ENCODE results near the gene TMSB15C.
"Not testable (repeated sequence)": the region's sequence is repeated elsewhere in the genome, so short reads cannot be mapped to it uniquely, and the experiment has no call there.

The TMSB15C gene

DNA sequence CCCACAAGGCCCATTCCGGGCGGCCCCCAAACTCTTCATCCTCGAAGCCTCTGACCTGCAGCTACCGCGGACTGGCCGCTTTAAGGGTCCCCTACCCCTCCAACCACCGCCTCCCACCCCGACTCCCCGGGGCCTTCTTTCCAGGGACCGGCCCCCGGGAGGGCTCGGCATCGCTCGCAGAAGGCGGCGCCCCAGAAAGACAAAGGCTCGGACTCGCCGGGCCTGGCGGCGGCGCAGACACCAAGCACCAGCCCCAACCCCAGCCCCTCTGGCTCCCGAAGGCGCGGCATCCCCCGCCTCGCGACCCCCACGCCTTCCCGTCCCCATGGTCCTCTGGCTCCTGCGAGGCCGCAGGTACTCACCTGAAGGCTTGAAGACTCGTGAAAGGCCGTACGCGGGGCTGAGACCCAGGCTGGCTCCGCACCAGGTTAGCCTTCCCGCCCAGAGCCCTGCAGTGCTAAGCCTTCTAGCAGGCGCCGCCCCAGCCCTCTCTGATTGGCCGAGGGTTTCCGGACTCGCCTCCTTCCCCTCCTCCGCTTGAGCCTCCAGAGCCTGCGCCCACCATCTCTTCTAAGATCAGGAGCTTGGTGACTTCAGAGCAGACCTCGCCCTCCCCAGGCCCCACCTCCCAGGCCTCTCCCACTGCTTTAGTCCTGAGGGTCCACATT is at the start of gene TMSB15C:
Gene TMSB15C, minus strand, starts transcription at position 459 of the 668 bp plus-strand sequence.
- in situ Hi-C loops (cut with MboI; ENCODE audit: low pct_unique_long_range_greater_than_20kb, low sequenced_read_pairs, unreplicated experiment): not testable (repeated sequence)

DNA sequence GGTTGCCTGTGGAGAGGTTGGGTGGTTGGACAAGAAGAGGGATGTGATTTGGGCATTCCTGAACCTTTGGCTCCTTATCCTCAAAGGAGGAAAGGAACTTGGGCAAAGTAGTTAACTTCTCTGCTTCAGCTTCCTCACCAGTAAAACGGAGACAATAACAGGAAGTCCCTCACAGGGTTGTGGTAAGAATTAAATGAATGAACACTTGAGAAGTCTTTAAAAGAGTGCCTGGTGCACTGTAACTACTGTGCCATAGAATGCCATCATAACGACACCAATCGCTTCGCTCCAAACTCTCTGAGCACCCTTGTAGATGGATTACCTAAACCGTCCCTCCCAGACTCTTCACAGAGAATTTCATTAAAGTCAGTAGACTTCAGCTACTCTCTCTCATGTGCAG is 46.8 kb upstream of the TMSB15C start:
- TF ChIP-seq CTCF (IDR thresholded peaks at IDR 0.05; ENCODE audit: extremely low read depth, insufficient read depth, missing control alignments): no peak
- in situ Hi-C loops (cut with MboI; ENCODE audit: low pct_unique_long_range_greater_than_20kb, low sequenced_read_pairs, unreplicated experiment): loop anchor here (25.0 kb wide), 1 partner anchor 286 kb away; the partner anchor contains the start of gene RAB9B
- DNase-seq (ENCODE audit: low spot score): no peak

More for the DNA sequence above, at the start of gene TMSB15C:
- not testable (repeated sequence) for DNase-seq (ENCODE audit: low spot score)

DNA sequence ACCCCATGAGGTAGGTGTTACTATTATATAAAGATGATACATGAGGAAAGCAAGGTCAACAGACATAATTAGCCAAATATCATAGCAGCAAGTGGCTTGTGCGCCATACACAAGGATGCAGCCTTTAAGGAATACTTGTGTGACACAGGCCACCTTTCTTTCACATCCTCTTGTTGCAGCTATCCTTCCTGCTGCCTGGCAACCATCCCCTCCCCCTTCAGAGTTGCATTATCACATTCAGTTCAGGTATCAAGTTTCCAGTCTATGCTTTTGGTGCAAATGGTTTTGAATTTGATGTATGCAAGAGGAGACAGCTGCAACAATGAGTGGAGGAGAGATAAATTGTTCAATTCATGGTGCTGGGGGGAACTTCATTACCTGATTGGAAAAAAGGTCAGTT is 42.7 kb upstream of the TMSB15C start:
- no peak for DNase-seq (ENCODE audit: low spot score)
- no peak for TF ChIP-seq CTCF (IDR thresholded peaks at IDR 0.05; ENCODE audit: extremely low read depth, insufficient read depth, missing control alignments)
- in situ Hi-C loops (cut with MboI; ENCODE audit: low pct_unique_long_range_greater_than_20kb, low sequenced_read_pairs, unreplicated experiment): loop anchor here (25.0 kb wide), 1 partner anchor 281 kb away; the partner anchor contains the start of gene RAB9B

DNA sequence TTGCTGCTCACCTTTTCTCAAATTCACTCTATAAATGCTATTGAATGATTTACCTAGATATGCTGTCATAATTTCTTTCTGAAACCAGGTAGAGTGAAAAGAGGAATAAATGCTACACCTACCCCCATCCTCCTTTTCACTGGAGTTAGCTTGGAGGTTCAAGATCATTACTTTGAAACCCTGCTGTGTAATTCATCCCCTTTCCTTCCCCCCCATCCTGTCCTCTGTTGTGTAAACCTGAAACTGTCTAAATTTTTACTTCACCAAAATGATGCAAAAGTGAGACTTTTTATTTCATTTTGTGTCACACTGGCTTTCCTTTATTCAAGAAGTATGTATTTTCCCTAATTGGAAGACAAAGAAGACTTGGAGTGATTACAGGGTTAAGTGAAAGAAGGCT is 41.7 kb upstream of the TMSB15C start:
- in situ Hi-C loops (cut with MboI; ENCODE audit: low pct_unique_long_range_greater_than_20kb, low sequenced_read_pairs, unreplicated experiment): loop anchor here (25.0 kb wide), 1 partner anchor 280 kb away; the partner anchor contains the start of gene RAB9B
- DNase-seq (ENCODE audit: low spot score): no peak
- TF ChIP-seq CTCF (IDR thresholded peaks at IDR 0.05; ENCODE audit: extremely low read depth, insufficient read depth, missing control alignments): no peak

GRCh38 chrX:104113222-104113965 is 37.4 kb upstream of the TMSB15C start:
- peak; percentile 49 for DNase-seq (ENCODE audit: low spot score)
- in situ Hi-C loops (cut with MboI; ENCODE audit: low pct_unique_long_range_greater_than_20kb, low sequenced_read_pairs, unreplicated experiment): loop anchor here (25.0 kb wide), 1 partner anchor 276 kb away; the partner anchor contains the start of gene RAB9B
- TF ChIP-seq CTCF (IDR thresholded peaks at IDR 0.05; ENCODE audit: extremely low read depth, insufficient read depth, missing control alignments): peak; percentile 49

DNA sequence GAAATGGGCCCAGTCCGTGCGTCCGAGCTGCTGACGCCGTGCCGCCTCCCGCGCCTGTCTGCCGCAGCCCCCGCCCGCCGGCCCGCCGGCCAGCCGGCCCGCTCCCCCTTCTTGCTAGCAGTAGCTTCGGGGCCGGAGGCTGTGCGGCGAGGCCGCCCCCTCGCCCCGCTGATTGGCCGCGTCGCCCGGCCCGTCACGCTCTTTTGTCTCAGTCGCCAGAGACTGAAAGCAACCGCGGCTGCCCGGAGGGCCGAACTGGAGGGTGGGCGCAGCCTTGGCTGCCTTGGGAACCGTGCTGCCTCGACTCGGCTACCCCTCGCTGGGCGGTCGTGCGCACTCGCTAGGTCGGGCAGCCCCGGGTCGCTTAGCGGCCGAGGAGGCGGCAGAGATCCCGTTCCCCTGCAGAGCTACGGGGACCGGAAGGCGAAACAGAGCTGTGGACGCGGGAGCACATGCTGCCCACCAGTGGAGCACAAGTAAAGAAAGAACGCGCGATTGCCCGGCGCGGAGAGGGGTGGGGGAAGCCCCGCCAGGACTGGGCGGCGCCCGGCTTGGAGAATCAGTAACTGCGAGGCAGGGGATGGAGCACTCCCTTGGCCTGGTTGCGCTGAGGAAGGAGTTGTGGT is 36.4 kb upstream of the TMSB15C start, which contains the start of gene ZCCHC18:
Gene ZCCHC18, plus strand, starts transcription at position 198 of the 626 bp plus-strand sequence. CDS start 1,589 bp downstream, outside the sequence.
- in situ Hi-C loops (cut with MboI; ENCODE audit: low pct_unique_long_range_greater_than_20kb, low sequenced_read_pairs, unreplicated experiment): loop anchor here (25.0 kb wide), 1 partner anchor 275 kb away; the partner anchor contains the start of gene RAB9B
- peak; percentile 78 for DNase-seq (ENCODE audit: low spot score)
- no peak for TF ChIP-seq CTCF (IDR thresholded peaks at IDR 0.05; ENCODE audit: extremely low read depth, insufficient read depth, missing control alignments)

- in situ Hi-C loops (cut with MboI; ENCODE audit: low pct_unique_long_range_greater_than_20kb, low sequenced_read_pairs, unreplicated experiment): loop anchor here (25.0 kb wide), 1 partner anchor 273 kb away; the partner anchor contains the start of gene RAB9B
These were observed 34.6 kb upstream of the TMSB15C start for GRCh38 chrX:104110491-104111240.

More at GRCh38 chrX:104110491-104111240, 34.6 kb upstream of the TMSB15C start:
- DNase-seq (ENCODE audit: low spot score): not testable (repeated sequence)

Measured in GM13977 (cell line).